ENCODE measurements around the gene ARHGEF40.

The ARHGEF40 gene

GRCh38 chr14:21060614-21061346 is 9.3 kb upstream of the ARHGEF40 start:
- no peak for FAIRE-seq

- FAIRE-seq, result no peak
Observed at GRCh38 chr14:21061347-21061668, 8.8 kb upstream of the ARHGEF40 start.

GRCh38 chr14:21063479-21063878 is 6.6 kb upstream of the ARHGEF40 start:
- FAIRE-seq, result no peak

- peak; percentile 60 for FAIRE-seq
Observed at GRCh38 chr14:21066882-21067502, 3.1 kb upstream of the ARHGEF40 start.

- no peak for FAIRE-seq
Observed at GRCh38 chr14:21068521-21069387, 1.4 kb upstream of the ARHGEF40 start.

GRCh38 chr14:21069388-21070082 is 569 bp upstream of the ARHGEF40 start:
- FAIRE-seq, result no peak

- no peak for FAIRE-seq
Observed at GRCh38 chr14:21070610-21071224, 613 bp downstream of the ARHGEF40 start.

GRCh38 chr14:21071225-21072030 is 1.3 kb downstream of the ARHGEF40 start:
- no peak for FAIRE-seq

GRCh38 chr14:21072031-21072473 is 1.9 kb downstream of the ARHGEF40 start:
- no peak for FAIRE-seq

- FAIRE-seq, result no peak
Observed at GRCh38 chr14:21072781-21073339, 2.8 kb downstream of the ARHGEF40 start.

- FAIRE-seq, result no peak
Observed at GRCh38 chr14:21073921-21074320, 3.8 kb downstream of the ARHGEF40 start.

- no peak for FAIRE-seq
Observed at GRCh38 chr14:21074398-21075272, 4.5 kb downstream of the ARHGEF40 start.

GRCh38 chr14:21075719-21076437 is 5.8 kb downstream of the ARHGEF40 start:
- FAIRE-seq, result no peak

GRCh38 chr14:21077672-21078071 is 7.6 kb downstream of the ARHGEF40 start:
- FAIRE-seq, result no peak

- FAIRE-seq, result no peak
Observed at GRCh38 chr14:21078287-21078686, 8.2 kb downstream of the ARHGEF40 start.

- FAIRE-seq, result no peak
Observed at GRCh38 chr14:21078726-21079125, 8.6 kb downstream of the ARHGEF40 start.

GRCh38 chr14:21081521-21082142 is 11.5 kb downstream of the ARHGEF40 start:
- FAIRE-seq, result no peak

GRCh38 chr14:21083565-21084325 is 13.6 kb downstream of the ARHGEF40 start:
- no peak for FAIRE-seq

Measured in G401.6 (cell line).